GM20000 (cell line): ENCODE results near the gene TACR1.
"Not testable (repeated sequence)": the region's sequence is repeated elsewhere in the genome, so short reads cannot be mapped to it uniquely, and the experiment has no call there.

ENCODE experiments used
- DNase-seq: peaks from one replicate; pipeline ENCODE4 v3.0.0; 2012; ENCODE audit warnings: low spot score
- TF ChIP-seq, protein P1 (sequence below): IDR thresholded peaks from 2 replicates; pipeline ENCODE4 v1.5.1; 2012; ENCODE audit warnings: mild to moderate bottlenecking, control low read depth; ENCODE audit errors: extremely low read depth, missing control alignments

Gene TACR1, protein sequence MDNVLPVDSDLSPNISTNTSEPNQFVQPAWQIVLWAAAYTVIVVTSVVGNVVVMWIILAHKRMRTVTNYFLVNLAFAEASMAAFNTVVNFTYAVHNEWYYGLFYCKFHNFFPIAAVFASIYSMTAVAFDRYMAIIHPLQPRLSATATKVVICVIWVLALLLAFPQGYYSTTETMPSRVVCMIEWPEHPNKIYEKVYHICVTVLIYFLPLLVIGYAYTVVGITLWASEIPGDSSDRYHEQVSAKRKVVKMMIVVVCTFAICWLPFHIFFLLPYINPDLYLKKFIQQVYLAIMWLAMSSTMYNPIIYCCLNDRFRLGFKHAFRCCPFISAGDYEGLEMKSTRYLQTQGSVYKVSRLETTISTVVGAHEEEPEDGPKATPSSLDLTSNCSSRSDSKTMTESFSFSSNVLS

DNA sequence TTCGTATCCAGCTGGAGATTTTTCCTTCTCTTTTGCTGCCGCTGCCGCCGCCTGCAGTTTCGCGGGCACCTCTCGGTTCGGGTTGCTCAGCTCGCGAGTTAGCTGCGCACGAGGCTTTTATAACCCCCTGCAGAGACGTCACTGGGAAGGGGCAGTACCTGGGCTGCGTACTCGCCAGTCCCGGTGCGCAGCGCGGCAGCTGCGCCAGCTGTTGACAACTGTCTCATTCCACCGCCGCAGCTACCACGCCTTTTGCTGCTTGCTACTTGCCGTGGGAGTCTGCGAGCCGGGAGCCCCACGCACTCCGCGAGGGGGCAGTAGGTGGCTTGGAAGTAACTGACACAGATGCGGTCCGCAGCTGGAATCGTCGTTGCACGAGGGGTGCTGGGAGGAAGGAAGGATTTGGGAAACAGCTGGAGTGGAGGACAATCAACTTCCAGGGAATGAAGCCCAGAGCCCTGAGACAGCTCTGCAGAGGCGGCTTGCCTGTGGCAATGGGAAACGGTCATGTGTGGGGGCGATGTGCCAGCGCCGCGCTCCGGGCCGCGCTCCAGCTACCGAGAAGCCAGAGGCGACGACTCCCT lies at the start of gene TACR1:
Gene TACR1 (minus strand): TSS at position 93 of the 584 bp plus-strand sequence. CDS start 586 bp downstream, outside the sequence.
- peak; percentile 71 for DNase-seq
- TF ChIP-seq, protein P1, sequence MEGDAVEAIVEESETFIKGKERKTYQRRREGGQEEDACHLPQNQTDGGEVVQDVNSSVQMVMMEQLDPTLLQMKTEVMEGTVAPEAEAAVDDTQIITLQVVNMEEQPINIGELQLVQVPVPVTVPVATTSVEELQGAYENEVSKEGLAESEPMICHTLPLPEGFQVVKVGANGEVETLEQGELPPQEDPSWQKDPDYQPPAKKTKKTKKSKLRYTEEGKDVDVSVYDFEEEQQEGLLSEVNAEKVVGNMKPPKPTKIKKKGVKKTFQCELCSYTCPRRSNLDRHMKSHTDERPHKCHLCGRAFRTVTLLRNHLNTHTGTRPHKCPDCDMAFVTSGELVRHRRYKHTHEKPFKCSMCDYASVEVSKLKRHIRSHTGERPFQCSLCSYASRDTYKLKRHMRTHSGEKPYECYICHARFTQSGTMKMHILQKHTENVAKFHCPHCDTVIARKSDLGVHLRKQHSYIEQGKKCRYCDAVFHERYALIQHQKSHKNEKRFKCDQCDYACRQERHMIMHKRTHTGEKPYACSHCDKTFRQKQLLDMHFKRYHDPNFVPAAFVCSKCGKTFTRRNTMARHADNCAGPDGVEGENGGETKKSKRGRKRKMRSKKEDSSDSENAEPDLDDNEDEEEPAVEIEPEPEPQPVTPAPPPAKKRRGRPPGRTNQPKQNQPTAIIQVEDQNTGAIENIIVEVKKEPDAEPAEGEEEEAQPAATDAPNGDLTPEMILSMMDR, result peak; percentile 39

DNA sequence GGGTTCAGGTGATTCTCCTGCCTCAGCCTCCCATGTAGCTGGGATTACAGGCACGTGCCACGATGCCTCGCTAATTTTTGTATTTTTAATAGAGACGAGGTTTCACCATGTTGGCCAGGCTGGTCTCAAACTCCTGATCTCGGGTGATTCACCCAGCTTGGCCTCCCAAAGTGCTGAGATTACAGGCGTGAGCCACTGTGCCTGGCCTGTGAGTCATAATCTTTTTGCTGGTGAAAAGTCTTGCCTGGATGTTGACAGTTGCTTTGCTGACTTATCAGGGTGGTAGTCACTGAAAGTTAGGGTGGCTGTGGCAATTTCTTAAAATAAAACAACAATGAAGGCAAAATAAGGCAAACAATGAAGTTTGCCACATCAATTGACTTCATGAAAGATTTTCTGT lies 49.3 kb upstream of the TACR1 start:
- DNase-seq, result not testable (repeated sequence)

DNA sequence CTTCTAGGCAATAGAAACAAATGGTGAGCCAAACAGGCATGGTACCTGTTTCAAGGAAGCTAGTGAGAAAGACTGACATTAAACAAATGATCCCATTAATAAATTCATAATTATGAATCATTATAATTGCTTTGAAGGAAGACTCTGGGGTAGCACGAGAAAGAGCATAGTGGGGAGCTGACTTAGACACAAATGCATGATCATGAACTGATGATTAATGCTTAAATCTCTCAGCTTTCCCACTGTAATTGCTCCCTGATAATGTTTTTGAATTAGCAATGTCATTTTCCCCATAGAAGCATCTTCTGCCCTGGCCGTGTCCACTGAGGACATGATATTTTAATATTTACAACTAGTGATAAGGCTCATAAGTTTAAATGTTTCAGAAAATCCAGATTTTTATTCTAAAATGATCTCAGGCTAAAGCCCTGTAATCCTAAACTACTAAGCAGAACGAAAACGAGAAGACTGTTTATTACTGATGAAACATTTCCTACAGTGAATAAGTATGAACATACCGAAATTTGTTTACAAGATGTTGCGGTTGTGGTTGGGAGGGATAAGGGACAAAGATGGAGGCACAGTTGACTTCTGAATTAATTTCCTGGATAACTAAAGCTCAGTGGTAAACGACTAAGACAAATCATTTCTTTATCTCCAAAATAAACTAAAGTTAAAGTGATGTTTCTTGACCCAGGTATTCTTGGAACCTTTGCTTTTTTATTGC lies 47.3 kb upstream of the TACR1 start:
- TF ChIP-seq, protein P1, result no peak
- no peak for DNase-seq

DNA sequence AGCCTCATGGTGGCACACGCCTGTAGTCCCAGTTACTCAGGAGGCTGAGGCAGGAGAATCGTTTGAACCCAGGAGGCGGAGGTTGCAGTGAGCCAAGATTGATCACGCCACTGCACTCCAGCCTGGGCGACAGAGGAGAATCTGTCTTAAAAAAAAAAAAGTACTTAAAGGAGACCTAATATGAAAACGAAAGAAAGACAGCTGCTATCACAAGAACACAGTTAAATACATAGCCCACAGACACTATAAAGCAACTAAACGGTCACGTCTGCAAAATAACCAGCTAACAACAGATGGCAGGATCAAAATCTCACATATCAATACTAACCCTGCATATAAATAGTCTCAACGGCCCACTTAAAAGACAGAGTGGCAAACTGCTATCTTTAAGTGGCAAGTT lies 43.9 kb upstream of the TACR1 start:
- TF ChIP-seq, protein P1, result no peak

DNA sequence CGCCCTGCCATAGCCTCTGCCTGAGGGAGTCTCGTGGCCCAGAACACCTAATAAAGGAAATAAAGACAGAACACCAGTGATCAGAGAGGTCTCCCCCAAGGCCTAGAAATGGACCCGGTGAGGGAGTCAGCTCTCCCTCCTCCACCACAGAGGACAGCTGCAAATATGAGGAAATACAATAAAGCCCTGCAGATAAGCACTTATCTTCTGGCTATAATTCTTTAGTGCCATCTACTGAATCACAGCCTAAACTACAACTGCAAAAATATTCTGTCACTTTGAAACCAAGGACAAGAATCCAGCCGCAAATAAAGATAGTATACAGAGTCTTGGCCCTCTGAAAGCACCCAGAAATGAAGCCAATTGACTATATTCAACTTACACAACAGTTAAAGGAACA lies 42.4 kb upstream of the TACR1 start:
- TF ChIP-seq, protein P1, result no peak
- DNase-seq, result no peak

More for the DNA sequence above, 43.9 kb upstream of the TACR1 start:
- no peak for DNase-seq

DNA sequence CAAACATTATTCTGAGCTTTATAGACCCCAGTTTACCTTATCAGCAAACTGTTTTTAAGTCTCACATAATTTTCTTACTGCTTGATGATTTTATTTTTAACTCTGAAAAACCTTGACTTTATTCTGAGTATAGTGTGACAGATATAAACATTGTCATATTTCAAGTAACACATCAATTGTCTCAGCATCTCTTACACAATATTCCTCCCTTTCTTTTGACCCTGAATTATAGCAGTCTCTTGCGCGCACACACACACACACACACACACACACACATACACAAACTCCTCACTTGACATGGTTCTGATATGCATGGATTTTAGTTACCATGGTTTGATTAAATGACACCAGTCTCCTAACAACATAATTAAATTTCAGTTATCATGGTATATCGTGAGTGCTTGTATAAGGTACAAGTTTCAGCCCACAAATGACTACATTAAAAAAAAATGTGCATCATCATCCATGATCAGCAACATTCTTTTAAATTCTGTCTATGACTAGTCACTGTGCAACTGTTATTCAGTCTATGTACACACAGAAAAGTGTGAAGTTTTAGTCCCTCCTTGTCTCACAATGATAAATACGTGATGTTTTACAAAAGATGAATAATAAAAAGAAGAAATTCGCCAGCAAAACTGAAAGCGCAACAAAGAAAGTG lies 39.5 kb upstream of the TACR1 start:
- DNase-seq, result no peak
- TF ChIP-seq, protein P1, result no peak

DNA sequence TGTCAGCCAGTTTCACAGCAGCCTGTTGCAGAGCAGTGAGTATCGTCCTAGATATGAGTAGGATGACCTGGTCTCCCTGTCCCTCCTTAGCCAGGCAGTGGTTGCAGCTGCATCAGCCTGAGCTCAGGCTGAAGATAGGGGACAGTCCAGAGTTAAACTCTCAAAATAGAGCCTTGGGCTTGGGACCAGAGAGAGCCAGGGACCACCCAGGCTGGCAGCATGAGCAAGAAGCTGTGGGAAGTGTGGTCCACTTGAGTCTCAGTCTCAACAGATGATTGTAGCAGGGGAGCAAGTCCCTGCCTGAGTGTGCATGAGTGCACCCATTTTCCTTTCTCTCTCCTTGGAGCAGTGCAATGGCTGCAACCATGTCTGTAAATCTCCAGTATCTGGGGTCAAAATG lies 38.0 kb upstream of the TACR1 start:
- TF ChIP-seq, protein P1, result no peak
- DNase-seq, result no peak
